Activated CD8-positive, alpha-beta memory T cell treated with anti-CD3 and anti-CD28 coated beads, Interleukin-2, amount 50 U/mL, for 1 hour (primary cell): ENCODE results near the gene AMMECR1L.
A peak's percentile ranks its signal among the peaks of the same experiment; 100 is the strongest.
"Not testable (repeated sequence)": the region's sequence is repeated elsewhere in the genome, so short reads cannot be mapped to it uniquely, and the experiment has no call there.

Experiments used
- DNase-seq: peaks from one replicate; pipeline ENCODE4 v3.0.0-alpha.2; 2020; ENCODE audit errors: extremely low read depth

AMMECR1L gene

DNA sequence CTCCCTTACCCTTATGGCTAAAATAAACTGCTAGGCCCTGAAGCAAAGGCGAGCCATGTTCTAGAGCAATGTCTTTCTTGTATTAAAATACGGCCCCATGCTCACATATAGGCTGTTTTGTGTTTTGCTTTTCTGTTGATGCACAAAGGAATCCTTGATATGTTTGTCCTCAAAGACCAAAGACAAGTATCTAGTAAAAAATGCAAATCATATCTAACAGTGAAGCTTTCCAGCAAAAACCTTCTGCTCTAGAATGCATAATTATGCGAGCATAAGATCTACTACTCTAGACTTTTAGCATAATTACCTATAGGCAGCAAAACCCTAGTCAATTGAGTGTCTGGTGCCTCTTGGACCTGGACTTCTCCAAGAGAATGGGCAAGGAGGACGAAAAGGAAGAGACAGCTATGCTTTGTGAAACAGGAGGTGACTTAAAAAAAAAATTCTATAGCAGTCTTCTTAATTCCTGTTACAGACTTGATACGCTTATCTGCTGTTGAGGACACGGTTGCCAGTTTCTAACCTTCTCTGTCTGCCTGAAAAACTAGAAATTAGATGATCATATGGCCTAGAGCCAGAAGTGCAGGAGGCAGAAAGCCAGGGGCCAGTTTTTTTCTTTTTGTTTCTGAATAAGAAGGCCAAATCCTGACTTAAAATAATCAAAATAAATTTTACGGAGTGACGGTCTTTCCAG, 1.5 kb upstream of the AMMECR1L start:
- DNase-seq = no peak

DNA sequence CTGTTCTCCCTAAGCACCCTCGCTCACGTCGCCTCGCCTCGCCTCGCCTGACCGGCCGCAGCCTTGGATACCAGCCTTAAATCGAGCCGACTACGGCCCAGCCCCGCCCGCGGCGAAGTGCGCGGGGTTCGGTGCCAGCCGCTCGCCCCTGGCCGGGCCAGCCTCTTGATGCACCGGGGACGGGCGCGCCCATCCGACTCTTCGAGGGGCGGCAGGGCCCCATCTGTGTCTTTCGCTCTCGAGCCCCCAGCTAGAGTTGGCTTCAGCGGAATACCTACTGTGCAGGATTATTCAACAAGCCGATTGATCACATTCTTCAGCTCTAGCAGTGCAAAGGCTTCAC, 808 bp upstream of the AMMECR1L start:
- DNase-seq = not testable (repeated sequence)

DNA sequence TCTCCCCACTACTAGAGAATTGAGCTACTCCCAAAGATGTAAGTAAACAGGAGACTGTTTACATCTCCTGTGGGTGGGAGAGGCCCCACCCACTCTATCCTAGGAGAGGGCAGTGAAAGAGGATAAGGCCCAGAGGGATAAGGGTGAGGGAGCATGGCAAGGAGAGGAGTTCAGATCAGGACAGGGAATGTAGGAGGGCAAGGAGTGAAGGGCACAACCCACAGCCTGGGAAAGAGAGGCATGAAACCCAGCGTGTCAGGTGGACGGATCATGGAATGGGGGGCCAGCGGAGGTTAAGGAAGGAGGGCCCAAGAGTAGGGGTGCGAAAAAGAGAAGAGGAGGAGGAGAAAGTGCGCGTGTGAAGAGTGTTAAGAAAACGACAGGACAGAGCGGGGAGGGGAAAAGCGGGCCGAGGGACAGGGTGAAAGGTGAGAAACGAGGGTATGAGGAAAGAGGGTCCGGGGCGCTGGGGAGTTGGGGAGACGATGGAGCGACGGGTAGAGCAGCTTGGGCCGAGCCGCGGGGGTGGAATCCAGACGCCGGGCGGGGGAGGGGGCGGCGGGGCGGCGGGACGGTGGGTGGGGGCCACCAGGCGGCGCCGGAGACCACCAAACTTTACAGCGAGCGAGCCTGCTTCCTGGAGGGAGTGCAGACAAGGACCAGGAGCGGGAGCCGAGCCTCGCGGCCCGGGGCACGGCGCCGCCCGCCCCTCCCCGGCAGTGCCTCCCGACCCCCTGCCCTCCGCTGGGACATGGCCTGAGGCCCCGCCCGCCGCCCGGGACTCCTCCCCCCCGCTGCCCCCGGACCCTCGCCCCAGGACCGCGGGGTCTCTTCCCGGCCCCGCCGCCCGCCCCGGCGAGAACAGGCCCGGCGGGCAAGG, 655 bp downstream of the AMMECR1L start:
- peak; percentile 10 for DNase-seq

DNA sequence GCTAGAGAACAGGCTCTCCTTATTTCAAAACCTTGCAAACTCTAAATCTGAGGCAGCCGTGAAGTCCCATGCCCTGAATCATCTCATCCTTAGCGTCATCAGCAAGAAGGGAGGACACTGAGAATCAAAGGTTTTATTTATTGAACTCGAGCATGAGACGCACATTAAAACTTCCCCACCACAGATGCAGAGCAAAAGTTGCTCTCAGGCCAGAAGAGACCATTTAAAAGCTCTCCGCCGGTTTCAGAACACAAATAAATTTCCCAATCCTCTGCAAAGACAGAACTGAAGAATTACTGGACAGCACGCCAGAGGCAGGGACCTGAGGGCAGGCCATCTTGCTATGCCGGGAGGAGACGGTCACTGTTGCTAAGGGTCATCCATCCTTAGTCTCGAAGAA, 1.3 kb downstream of the AMMECR1L start:
- DNase-seq = no peak

DNA sequence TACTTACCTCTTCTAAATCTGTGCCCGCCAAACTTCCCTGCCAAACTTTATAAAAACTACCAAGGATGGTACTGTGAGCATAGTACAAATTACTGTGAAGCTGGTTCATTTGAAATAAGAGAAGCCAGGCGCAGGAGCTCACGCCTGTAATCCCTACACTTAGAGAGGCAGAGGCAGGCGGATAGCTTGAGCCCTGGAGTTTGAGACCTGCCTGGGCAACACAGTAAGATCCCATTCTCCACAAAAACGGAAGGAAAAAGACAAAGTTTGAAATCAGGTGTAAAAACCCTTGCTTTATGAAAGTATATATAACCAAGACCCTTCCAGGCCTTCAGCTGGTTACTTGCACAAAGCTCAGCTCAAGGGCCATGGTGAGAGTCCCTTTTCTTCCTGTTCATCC, 5.9 kb downstream of the AMMECR1L start:
- DNase-seq = no peak

DNA sequence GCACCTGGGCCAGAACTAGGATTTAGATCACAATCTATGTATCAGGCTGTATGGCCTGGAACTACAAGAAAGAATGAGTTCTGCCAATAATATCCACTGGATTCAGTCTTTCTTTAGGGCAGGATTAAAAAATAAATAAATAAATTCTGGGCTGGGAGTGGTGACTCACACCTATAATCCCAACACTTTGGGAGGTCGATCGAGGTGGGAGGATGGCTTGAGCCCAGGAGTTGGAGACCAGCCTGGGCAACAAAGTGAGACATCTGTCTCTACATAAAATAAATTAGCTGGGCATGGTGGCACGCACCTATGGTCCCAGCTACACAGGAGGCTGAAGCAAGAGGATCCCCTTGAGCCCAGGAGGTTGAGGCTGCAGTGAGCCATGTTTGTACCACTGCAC, 8.1 kb downstream of the AMMECR1L start:
- no peak for DNase-seq

DNA sequence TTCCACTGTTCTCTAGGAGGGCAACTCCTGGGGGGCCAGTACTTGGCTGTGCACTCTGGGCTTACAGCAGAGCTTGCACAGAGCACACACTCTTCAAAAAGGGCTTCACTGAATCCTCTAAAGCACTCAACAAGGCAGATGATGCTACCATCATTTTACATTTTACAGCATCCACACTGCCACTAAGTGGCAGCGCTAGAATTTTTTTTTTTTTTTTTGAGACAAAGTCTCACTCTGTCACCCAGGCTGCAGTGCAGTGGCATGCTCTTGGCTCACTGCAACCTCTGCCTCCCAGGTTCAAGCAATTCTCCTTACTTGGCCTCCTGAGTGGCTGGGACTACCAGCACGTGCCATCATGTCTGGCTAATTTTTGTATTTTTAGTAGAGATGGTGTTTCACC, 8.6 kb downstream of the AMMECR1L start:
- DNase-seq = no peak

DNA sequence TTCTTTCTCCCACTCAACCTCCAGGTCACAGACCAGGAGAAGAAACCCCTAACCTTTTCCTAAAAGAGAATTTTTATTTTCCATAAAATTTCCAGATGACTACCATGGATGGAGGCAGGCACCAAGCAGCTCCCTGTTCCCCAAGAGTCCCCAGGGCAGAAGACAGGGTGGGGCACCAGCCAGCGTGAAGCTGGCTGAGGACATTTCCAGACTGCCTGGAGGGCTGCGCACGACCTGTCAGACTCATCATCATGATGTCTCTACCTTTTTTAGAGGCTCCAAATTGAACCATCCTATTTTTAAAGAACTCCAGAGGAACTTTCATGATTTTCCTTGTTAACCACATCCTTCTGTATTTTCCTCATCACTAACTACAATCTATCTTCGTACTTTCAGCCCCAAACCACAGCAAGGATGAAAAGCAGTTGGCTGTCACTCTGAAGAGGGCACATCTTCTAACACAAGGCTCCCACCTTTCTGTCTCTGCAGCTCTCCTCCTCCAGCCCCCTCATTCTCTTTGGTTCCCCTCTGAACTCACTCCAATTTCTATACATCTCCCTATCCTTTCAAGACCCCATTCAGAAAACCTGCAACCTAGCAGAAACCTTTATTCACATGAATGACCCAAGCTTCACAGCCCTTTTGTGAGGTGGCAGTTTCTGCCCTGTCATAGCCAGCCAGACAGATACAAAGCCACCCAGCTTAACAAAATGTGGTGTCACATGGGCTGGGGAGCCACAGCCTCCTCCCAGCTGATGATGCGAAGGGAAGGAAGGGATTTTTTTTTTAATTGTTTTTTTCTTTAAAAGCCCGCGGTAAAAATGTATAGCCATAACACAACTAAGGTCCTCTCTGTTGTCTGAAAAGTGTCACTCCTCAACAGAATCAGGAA, 11.1 kb downstream of the AMMECR1L start:
- DNase-seq = no peak

DNA sequence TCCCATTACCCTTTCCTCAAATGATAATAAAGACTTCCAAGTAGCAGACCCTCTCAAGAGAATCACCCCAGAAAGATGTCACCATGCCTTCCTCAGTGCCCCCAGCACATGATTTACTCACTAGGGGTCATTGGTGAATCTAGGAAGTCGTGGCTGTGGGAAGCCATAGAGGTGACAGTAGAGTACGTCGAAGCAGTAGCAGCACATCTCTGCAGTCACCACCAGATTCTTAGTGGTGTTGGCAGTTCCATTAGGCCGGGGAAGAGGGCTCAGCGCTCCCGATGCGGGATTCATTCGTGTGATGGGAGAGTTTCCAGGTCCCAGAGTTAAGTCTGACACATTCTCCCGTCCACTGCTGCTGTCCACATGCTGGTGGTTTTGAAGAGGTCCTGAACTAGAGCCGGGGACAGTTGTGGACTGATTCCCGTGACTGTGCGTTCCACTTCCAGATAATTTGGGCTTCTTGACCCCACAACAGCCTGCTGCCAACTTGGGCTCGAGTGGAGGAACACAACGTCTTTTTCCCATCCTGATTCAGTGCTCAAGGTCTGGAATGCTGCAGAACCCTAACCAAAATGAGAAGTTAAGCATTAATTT, 12.0 kb downstream of the AMMECR1L start:
- no peak for DNase-seq

DNA sequence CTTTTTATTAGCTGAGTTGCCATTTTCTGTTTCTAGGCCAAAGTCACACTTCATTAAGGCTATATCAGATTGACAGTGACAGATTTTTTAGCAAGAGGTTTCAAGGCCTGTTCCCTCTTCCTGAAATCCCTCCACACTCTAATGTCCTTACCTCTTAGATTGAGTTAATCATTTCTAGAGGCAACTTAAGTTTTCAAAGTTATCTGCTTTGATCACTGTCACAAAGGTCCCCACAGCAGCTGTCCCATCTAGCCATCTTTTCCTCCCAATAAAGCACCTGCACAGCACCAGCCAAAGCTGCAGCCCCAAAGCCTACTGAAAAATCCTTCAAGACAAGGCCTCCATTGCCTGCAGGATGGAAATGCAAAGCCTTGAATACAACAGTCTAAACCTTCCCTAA, 13.4 kb downstream of the AMMECR1L start:
- no peak for DNase-seq

DNA sequence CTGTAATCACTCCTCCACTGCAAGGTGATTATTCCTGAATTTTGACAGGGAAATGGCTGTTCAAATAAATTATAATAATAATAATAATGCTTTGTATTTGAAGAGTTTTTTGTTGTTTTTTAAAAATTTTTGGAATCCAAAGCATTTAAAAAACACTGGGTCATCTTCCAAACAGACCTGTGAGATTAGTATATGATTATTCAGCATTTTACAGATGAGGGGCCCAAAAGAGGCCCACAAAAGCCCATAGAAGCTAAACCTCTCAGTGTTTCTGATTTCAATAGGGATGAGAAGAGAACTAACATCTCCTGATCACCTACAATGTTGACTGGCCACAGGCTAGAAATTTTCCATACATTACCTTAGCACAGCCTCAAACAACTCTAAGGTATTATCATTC, 19.8 kb downstream of the AMMECR1L start:
- no peak for DNase-seq

DNA sequence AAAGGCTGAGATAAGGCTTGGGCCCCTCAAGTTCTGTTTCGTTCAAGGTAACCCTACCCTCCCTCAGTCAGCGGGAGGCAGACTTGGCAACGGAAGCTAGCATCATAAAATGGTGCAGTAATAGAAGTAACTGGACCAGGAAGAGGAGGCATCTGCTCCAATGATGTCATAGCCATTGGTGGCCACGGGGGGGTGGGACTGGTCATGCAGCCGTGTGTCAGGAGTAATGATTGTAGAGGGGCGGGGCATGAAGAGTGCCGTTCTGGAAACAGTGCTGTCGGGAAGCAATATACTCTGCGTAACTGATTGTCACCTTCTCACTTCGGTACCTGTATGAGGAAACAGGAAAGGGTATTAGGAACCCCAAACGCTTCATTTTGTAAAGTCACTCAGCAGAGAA, 20.9 kb downstream of the AMMECR1L start:
- DNase-seq = no peak

DNA sequence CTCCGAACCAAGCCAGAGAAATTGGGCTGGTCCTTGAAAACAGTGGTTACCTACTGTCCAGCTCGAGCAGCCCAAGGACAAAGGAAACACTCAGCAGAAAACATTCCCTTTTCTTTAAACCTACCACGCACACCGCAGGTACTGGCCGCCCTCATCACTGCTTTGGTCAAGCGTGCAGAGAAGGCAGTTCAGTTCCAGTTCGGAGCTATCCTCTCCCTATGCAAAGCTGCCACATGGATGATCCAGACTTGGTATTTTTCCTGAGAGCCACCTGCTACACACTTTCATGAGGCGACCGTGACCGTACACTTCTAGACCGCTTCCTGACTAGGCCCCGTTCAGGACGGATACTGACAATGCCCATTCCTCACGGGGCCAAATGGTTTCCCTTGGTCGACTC, 23.5 kb downstream of the AMMECR1L start:
- DNase-seq = no peak

DNA sequence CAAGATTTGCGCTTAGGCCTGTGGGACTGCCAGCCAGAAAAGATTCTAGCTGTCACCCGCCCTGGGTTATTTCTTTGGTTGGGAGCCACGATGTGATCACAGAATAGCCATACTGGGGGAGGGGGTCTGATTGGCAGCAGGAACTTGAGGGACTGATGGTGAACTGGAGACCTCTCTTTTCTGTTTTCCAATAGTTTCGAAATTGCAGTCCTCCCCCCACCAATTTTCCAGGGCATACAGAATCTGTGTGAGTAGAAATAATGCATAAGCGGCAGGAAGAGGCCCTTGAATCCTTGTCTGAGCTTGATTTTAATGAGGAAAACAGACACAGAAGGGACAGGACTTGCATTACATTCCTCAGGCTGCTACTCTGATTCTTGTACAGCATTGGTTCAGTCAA, 25.6 kb downstream of the AMMECR1L start:
- DNase-seq = no peak

DNA sequence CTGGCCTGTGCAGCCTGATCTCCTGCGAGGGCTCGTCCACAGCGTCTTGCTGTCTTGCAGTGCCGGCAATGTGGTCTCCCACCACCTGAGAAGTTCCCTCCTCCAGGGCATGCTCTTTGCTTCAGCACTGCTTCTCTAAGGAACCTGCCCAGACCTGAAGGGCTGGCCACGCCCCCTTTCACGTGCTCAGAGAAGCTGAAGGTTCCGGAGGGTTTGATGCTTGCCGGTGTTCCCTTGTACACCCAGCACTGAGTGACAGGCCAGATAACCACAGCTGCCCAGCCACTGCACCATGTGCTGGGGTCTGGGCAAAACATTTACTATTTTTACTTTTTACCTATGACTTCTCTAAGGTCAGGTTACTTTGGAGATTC, 26.1 kb downstream of the AMMECR1L start:
- peak; percentile 25 for DNase-seq

DNA sequence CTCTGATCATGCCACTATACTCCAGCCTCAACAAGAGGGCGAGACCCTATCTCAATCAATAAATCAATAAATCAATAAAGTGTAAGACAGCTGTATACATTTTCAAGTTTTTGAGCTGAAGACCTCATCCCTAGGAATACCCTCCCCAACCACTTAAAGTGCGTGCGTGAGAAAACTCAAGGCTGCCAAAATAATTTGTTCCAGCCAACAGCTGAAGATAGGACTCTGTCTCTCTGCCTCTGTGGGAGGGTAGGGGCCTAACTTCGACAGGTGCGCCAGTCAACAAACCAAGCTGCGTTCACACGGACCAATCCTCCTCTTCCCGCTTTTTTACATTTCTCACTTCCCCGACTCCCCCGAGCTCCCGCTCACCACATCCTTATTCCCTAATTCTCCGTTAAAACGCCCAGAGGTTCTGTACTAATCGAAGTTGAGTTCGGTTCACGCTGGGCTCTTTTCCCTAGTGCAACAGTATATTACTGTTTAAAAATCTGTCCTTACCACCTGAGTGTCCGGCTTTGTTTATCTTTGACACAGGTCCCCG, 28.4 kb downstream of the AMMECR1L start:
- DNase-seq = no peak

DNA sequence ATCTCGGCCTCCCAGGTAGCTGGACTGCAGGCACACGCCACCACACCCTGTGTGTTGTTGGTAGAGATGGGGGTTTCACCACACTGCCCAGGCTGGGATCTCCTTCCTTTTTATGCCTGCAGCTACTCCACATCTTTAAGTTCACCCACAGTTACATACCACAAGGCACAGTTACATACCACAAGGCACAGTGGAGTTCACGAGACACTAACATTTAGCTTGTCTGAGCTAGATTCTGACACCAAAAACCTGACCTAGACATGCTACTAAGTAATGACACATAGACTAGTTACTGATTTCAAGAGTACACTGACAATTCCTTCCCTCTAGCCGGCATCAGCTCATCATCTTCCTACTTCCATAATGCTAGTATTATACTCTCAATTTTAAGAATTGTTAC, 32.1 kb downstream of the AMMECR1L start:
- no peak for DNase-seq

DNA sequence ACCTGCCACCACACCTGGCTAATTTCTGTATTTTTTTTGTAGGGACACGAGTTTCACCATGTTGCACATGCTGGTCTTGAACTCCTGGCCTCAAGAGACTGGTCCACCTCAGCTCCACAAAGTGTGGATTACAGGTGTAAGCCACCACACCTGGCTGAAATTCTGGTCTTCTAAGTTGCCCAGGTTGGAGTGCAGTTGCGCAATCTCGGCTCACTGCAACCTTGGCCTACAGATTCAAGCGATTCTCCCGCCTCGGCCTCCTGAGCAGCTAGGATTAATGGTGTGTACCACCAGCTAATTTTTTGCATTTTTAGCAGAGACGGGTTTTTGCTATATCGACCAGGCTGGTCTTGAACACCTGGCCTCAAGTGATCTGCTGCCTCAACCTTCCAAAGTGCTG, 33.4 kb downstream of the AMMECR1L start:
- no peak for DNase-seq

DNA sequence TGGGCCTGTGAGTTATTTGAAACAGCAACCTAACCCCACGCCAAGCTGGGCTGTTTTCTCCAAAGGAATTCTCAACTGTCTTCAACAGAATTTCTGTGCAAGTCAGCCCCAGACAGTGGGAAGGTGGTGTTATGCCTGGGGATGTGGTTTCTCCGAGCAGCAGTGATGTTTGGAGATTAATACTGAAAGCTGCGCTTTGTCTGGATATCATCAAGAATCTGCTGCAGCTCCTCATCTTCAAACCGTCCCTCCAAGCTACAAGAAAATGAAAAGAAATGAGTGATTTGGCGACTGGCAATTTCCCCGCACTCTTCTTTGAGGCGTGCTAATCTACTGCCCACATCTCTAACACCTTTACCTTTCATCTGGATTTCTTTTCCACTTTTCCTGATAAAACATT, 37.8 kb downstream of the AMMECR1L start:
- DNase-seq = no peak

DNA sequence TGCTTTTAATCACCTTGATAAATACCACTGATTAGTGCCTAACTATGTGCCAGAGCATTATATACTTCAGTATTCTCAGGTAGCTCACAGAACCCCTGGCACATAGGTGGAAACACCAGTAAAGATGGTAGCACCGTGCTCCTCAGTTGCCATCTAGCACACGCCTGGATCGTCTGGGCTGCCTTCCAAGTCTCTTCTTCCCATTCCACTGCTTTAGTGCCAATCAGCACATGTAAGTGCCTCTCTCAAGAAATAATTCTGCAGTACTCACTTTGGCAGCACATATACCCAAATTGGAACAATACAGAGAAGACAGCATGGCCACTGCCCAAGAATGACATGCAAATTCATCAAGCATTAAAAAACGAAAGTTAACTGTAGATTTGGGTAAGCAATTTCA, 40.8 kb downstream of the AMMECR1L start:
- no peak for DNase-seq

DNA sequence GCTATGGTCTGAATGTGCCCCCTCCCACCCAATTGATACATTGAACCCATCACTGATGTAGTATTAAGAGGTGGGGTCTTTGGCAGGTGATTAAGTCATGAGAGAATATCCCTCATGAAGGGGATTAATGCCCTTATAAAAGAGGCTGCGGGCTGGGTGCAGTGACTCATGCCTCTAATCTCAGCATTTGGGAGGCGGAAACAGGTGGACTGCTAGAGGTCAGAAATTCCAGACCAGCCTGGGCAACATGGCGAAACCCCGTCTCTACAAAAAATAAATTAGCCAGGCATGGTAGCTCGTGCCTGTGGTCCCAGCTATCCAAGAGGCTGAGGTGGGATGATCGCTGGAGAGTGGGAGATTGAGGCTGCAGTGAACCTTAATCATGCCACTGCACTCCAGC, 42.1 kb downstream of the AMMECR1L start:
- no peak for DNase-seq
